GM10248 (cell line): ENCODE data around the gene NQO2.
"Not testable (repeated sequence)": the region's sequence is repeated elsewhere in the genome, so short reads cannot be mapped to it uniquely, and the experiment has no call there.

Experiments
- CTCF ChIA-PET: fragments of 300-600 bp; sonication (Branson Sonifier 250); formaldehyde crosslinking; extraction: SDS; loops from one replicate; lab custom pipeline; 2021; ENCODE audit warnings: antibody characterized with exemption; lab: Yijun Ruan, JAX
- POLR2A ChIA-PET: fragments of 350-650 bp; sonication (Branson Sonifier 250); formaldehyde crosslinking; extraction: SDS; loops from one replicate; lab custom pipeline; 2020; ENCODE audit warnings: antibody characterized with exemption; lab: Yijun Ruan, JAX
- DNase-seq: peaks from one replicate; pipeline ENCODE4 v3.0.0; 2012; ENCODE audit errors: extremely low spot score
- CTCF ChIP-seq: IDR thresholded peaks from 2 replicates; pipeline ENCODE4 v1.5.1; 2012; ENCODE audit warnings: mild to moderate bottlenecking, low read depth; ENCODE audit errors: extremely low read depth, missing control alignments, control extremely low read depth

Gene NQO2

GRCh38 chr6:2973180-2973579 lies 26.5 kb upstream of the NQO2 start:
- CTCF ChIA-PET: interaction anchor here (1.6 to 6.2 kb wide), 2 partner anchors 11 to 16 kb away, joined by 4 to 40 read pairs; no protein-coding TSS in a partner anchor

GRCh38 chr6:2973676-2974075 lies 26.0 kb upstream of the NQO2 start:
- POLR2A ChIA-PET: no interaction called here
- no peak for TF ChIP-seq CTCF
- CTCF ChIA-PET: interaction anchor here (1.6 to 6.2 kb wide), 2 partner anchors 10 to 15 kb away, joined by 4 to 40 read pairs; no protein-coding TSS in a partner anchor
- DNase-seq: no peak

More at GRCh38 chr6:2973180-2973579, 26.5 kb upstream of the NQO2 start:
- DNase-seq, POLR2A ChIA-PET: not testable (repeated sequence)

GRCh38 chr6:2976060-2976459 lies 23.6 kb upstream of the NQO2 start:
- CTCF ChIA-PET: interaction anchor here (1.0 to 6.2 kb wide), 5 partner anchors 8 to 276 kb away, joined by 3 to 40 read pairs (median 4); no protein-coding TSS in a partner anchor
- TF ChIP-seq CTCF: no peak
- DNase-seq: no peak
- POLR2A ChIA-PET: no interaction called here

GRCh38 chr6:2976571-2977085 lies 23.1 kb upstream of the NQO2 start:
- CTCF ChIA-PET: interaction anchor here (1.7 to 6.2 kb wide), 2 partner anchors 12 to 24 kb away, joined by 6 to 40 read pairs; no protein-coding TSS in a partner anchor
- DNase-seq: no peak
- POLR2A ChIA-PET: no interaction called here
- no peak for TF ChIP-seq CTCF

GRCh38 chr6:2977290-2977689 lies 22.4 kb upstream of the NQO2 start:
- CTCF ChIA-PET: interaction anchor here (1.4 to 6.2 kb wide), 2 partner anchors 12 to 131 kb away, joined by 4 to 40 read pairs; no protein-coding TSS in a partner anchor
- DNase-seq: no peak
- POLR2A ChIA-PET: no interaction called here
- TF ChIP-seq CTCF: no peak

- DNase-seq: no peak
- ChIA-PET CTCF (interaction anchor here (1.4 to 6.2 kb wide), 2 partner anchors 11 to 132 kb away, joined by 4 to 40 read pairs; no protein-coding TSS in a partner anchor), POLR2A (no interaction called here)
- no peak for TF ChIP-seq CTCF
Observed at GRCh38 chr6:2977799-2978590, 21.7 kb upstream of the NQO2 start.
